K562 (cell line): Measurements from ENCODE around the gene TNIK. TPM values are rescaled to one million over a fixed set of nuclear protein-coding genes. Genes with fewer than 3 reads are reported as not detected.
A peak's percentile ranks its signal among the peaks of the same experiment; 100 is the strongest.

Experiments used
- ATF1 ChIP-seq, 2 experiments: fragments of 450-650 bp in 1 of 2; IDR thresholded peaks; 2 replicates each; pipeline ENCODE4 v1.6.1; 2016; ENCODE audit warnings: missing compliant biosample characterization in 1 of 2, missing genetic modification characterization in 1 of 2
- CHD1 ChIP-seq: fragments of 200-600 bp; sonication (generic); IDR thresholded peaks from one replicate; pipeline ENCODE4 v1.6.1; 2012; ENCODE audit warnings: mild to moderate bottlenecking, moderate library complexity, low read length, inconsistent platforms
- DDX20 ChIP-seq: fragments of 450-650 bp; IDR thresholded peaks from 2 replicates; pipeline ENCODE4 v1.6.1; 2016; ENCODE audit warnings: missing genetic modification characterization, low read depth, mild to moderate bottlenecking, missing compliant biosample characterization, moderate library complexity
- ELF2 ChIP-seq: fragments of 250-450 bp; sonication (Bioruptor Pico); IDR thresholded peaks from 2 replicates; pipeline ENCODE4 v1.5.0; 2021; ENCODE audit warnings: mild to moderate bottlenecking
- FIP1L1 ChIP-seq: fragments of 200-400 bp; formaldehyde crosslinking; IDR thresholded peaks from 2 replicates; pipeline ENCODE4 v1.6.1; 2018; ENCODE audit warnings: mild to moderate bottlenecking, low read depth, low read length; ENCODE audit not compliant: poor library complexity, severe bottlenecking
- FOXA3 ChIP-seq, 2 experiments: fragments of 450-650 bp in 1 of 2; sonication (generic) in 1 of 2; formaldehyde crosslinking; IDR thresholded peaks in 1 of 2; conservative IDR thresholded peaks in 1 of 2; 2 replicates each; pipeline versions ENCODE4 v1.4.0 to v1.8.0; 2020 to 2022; ENCODE audit warnings: mild to moderate bottlenecking in 2 of 2, missing genetic modification reagents in 1 of 2
- HEY1 ChIP-seq: fragments of 250-450 bp; sonication (Bioruptor Pico); IDR thresholded peaks from 2 replicates; pipeline ENCODE4 v1.5.0; 2020; ENCODE audit warnings: mild to moderate bottlenecking, moderate library complexity, borderline replicate concordance
- HOXB6 ChIP-seq: fragments of 250-450 bp; sonication (Bioruptor Pico); IDR thresholded peaks from 2 replicates; pipeline ENCODE4 v1.5.1; 2022; ENCODE audit warnings: mild to moderate bottlenecking, borderline replicate concordance
- KDM1A ChIP-seq, 2 experiments: fragments of 450-650 bp; IDR thresholded peaks; 2 replicates each; pipeline ENCODE4 v1.6.1; 2016; ENCODE audit warnings: mild to moderate bottlenecking in 2 of 2
- KDM4B ChIP-seq, 2 experiments: fragments of 450-650 bp in 1 of 2; sonication (generic) in 1 of 2; IDR thresholded peaks; 2 replicates each; pipeline ENCODE4 v1.6.1; 2016 to 2017; ENCODE audit warnings: borderline replicate concordance in 2 of 2, antibody characterized with exemption in 1 of 2, low read depth in 1 of 2, mild to moderate bottlenecking in 1 of 2
- LCOR ChIP-seq: sonication (generic); formaldehyde crosslinking; IDR thresholded peaks from 2 replicates; pipeline ENCODE4 v1.8.0; 2022; ENCODE audit warnings: mild to moderate bottlenecking, missing genetic modification reagents
- MYNN ChIP-seq, 2 experiments: sonication (generic); formaldehyde crosslinking in 1 of 2; IDR thresholded peaks; 2 replicates each; pipeline versions ENCODE4 v1.5.0 to v1.6.1; 2016 to 2020; ENCODE audit warnings: antibody characterized with exemption in 1 of 2, missing genetic modification reagents in 1 of 2
- NBN ChIP-seq: fragments of 450-650 bp; IDR thresholded peaks from 2 replicates; pipeline ENCODE4 v1.6.1; 2016; ENCODE audit warnings: low read depth, mild to moderate bottlenecking
- NR4A1 ChIP-seq, 2 experiments: fragments of 250-450 bp in 1 of 2; fragments of 450-650 bp in 1 of 2; sonication (Bioruptor Pico) in 1 of 2; IDR thresholded peaks; 2 replicates each; pipeline versions ENCODE4 v1.4.0 to v1.6.1; 2016 to 2020; ENCODE audit warnings: mild to moderate bottlenecking in 2 of 2, missing compliant biosample characterization in 1 of 2, missing genetic modification characterization in 1 of 2, moderate library complexity in 1 of 2
- PHF8 ChIP-seq: fragments of 200-600 bp; sonication (generic); IDR thresholded peaks from 2 replicates; pipeline ENCODE4 v1.6.1; 2012; ENCODE audit warnings: mixed run types, mild to moderate bottlenecking, inconsistent platforms, low read length, moderate library complexity, borderline replicate concordance
- SMAD3 ChIP-seq: fragments of 450-650 bp; formaldehyde crosslinking; conservative IDR thresholded peaks from 2 replicates; pipeline ENCODE4 v1.4.0; 2020; ENCODE audit warnings: mild to moderate bottlenecking
- TAF9B ChIP-seq: fragments of 450-650 bp; IDR thresholded peaks from 2 replicates; pipeline ENCODE4 v1.6.1; 2018; ENCODE audit warnings: mild to moderate bottlenecking; ENCODE audit not compliant: partially characterized antibody
- TRIM24 ChIP-seq, 2 experiments: fragments of 450-650 bp; IDR thresholded peaks; 2 replicates each; pipeline ENCODE4 v1.6.1; 2016
- ZBTB1 ChIP-seq: sonication (generic); formaldehyde crosslinking; IDR thresholded peaks from 2 replicates; pipeline ENCODE4 v1.8.1; 2023; ENCODE audit warnings: missing genetic modification reagents, low read depth, mild to moderate bottlenecking, borderline replicate concordance
- ZNF263 ChIP-seq: sonication (generic); formaldehyde crosslinking; IDR thresholded peaks from 2 replicates; pipeline ENCODE4 v1.8.0; 2022; ENCODE audit warnings: mild to moderate bottlenecking, missing genetic modification reagents, borderline replicate concordance
- ZNF551 ChIP-seq: fragments of 250-450 bp; sonication (Bioruptor Pico); IDR thresholded peaks from 2 replicates; pipeline ENCODE4 v1.5.0; 2021; ENCODE audit warnings: mild to moderate bottlenecking, moderate library complexity
- polyA plus RNA-seq, 8 experiments: library from polyadenylated mRNA; depleted of rRNA in 4 of 8; stranded (reverse) in 5 of 8; unstranded in 3 of 8; fragments of >200 nt; fragmentation: Nextera tagmentation in 2 of 8; fragmentation: Illumina TruSeq in 1 of 8; extraction: Ambion mirVana in 2 of 8; extraction: Trizol in 1 of 8; gene quantifications; 2 replicates each; pipeline versions ENCODE4 v1.2.1 to v1.2.3, GENCODE V29; 2011 to 2014; ENCODE audit warnings: inconsistent platforms in 1 of 8, missing spikeins in 1 of 8
- total RNA-seq, 7 experiments: library from RNA; depleted of rRNA in 6 of 7; stranded (reverse); fragments of >200 nt in 6 of 7; fragmentation: Illumina TruSeq in 2 of 7; extraction: Trizol in 2 of 7; gene quantifications; 2 replicates each; pipeline versions ENCODE4 v1.2.1 to v1.2.3, GENCODE V29; 2011 to 2021; ENCODE audit warnings: low replicate concordance in 1 of 7
- TF ChIP-seq, protein P1 (sequence below): fragments of 450-650 bp; IDR thresholded peaks from 2 replicates; pipeline ENCODE4 v1.6.1; 2016
- TF ChIP-seq, protein P2 (sequence below): sonication (generic); formaldehyde crosslinking; IDR thresholded peaks from 2 replicates; pipeline ENCODE4 v1.8.0; 2022; ENCODE audit warnings: mild to moderate bottlenecking, missing genetic modification reagents
- TF ChIP-seq, protein P3 (sequence below): fragments of 250-450 bp; sonication (Bioruptor Pico); IDR thresholded peaks from 2 replicates; pipeline ENCODE4 v1.5.0; 2020; ENCODE audit warnings: mild to moderate bottlenecking

Gene TNIK
- total and polyA plus RNA-seq, 9 of the 15 experiments (the other 6 are each of a cell fraction or from before 2014, with no cell fraction given) = 6.6 to 39.0 (median 24.7) TPM

DNA sequence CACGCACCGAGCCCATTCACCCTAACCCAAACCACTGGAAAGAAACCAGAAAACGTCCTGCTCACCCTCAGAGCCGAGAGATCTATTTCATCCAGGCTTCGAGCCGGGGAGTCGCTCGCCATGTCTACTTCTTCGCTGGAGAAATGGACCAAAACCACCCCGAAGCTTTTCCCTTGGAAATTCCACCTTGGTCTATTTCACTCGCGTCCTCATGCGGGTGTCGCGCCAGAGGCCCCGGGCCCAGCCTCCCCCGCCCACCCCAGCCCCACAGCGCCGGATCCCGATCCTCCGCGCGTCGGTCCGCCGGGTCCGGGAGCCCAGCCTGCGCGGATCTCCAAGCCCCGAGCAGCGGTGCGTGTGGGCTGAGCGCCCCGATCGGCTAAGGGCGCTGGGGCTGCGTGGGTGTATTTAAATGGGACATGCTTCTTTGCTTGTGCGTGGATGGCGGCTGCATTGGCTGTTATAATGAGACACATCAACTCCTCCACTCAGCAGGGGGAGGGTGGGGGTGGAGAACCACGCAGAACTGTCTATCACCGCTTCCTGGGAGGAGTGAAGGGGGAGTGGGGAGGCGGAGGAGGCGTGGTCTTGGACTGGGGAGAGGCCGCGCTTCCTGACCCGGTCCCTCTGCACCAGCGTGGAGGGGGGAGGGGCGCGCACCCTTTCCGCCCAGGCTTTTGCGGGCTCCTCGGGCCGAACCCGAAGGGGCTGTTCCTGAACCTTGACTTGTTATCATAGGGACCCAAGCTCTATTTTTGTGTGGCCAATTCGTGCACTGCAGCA, at the start of gene TNIK (continued):
- TF ChIP-seq, protein P1, sequence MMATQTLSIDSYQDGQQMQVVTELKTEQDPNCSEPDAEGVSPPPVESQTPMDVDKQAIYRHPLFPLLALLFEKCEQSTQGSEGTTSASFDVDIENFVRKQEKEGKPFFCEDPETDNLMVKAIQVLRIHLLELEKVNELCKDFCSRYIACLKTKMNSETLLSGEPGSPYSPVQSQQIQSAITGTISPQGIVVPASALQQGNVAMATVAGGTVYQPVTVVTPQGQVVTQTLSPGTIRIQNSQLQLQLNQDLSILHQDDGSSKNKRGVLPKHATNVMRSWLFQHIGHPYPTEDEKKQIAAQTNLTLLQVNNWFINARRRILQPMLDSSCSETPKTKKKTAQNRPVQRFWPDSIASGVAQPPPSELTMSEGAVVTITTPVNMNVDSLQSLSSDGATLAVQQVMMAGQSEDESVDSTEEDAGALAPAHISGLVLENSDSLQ = peak; percentile 97
- TF ChIP-seq TAF9B (peak; percentile 54), CHD1 (no peak), KDM1A (IDR thresholded peaks at IDR 0.05) (peak in 1 of 2 experiments; percentile 55; a peak in 1 of 4 replicates), ATF1 (CRISPR knock-in tag; IDR thresholded peaks at IDR 0.05) (no peak), ATF1 (tag; IDR thresholded peaks at IDR 0.05) (peak; percentile 75), DDX20 (no peak), SMAD3 (CRISPR knock-in tag) (no peak), MYNN (IDR thresholded peaks at IDR 0.05) (no peak; the same call in 1 of the 2 replicates), MYNN (CRISPR knock-in tag; IDR thresholded peaks at IDR 0.05) (no peak), ELF2 (CRISPR knock-in tag) (no peak), ZNF551 (CRISPR knock-in tag) (no peak), HOXB6 (CRISPR knock-in tag) (no peak), HEY1 (CRISPR knock-in tag) (no peak), ZBTB1 (CRISPR knock-in tag) (no peak), NR4A1 (CRISPR knock-in tag; IDR thresholded peaks at IDR 0.05) (no peak), NR4A1 (tag; IDR thresholded peaks at IDR 0.05) (no peak), FOXA3 (CRISPR knock-in tag; conservative IDR thresholded peaks at IDR 0.05 in 1 of 2, IDR thresholded peaks at IDR 0.05 in 1 of 2) (peak in 1 of 2 experiments; percentile 40; a peak in 1 of 4 replicates), TRIM24 (IDR thresholded peaks at IDR 0.05) (peak in 1 of 2 experiments; percentile 52; a peak in 2 of 4 replicates), KDM4B (IDR thresholded peaks at IDR 0.05; ENCODE audit: borderline replicate concordance in 2 of 2, low read depth in 1 of 2) (0 out of 4 replicates have a peak, but pooled peaks of 1 of the 2 experiments have one; percentile 26), FIP1L1 (peak; percentile 13), ZNF263 (CRISPR knock-in tag) (peak; percentile 90), LCOR (CRISPR knock-in tag) (0 out of 2 replicates have a peak, but pooled peaks have one; percentile 58), PHF8 (peak; percentile 75), NBN (peak; percentile 64; the same call in 1 of the 2 replicates)
- TF ChIP-seq, protein P2, sequence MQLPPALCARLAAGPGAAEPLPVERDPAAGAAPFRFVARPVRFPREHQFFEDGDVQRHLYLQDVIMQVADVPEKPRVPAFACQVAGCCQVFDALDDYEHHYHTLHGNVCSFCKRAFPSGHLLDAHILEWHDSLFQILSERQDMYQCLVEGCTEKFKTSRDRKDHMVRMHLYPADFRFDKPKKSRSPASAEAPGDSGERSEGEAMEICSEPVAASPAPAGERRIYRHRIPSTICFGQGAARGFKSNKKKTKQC (CRISPR knock-in tag) = no peak; the same call in 1 of the 2 replicates
- TF ChIP-seq, protein P3, sequence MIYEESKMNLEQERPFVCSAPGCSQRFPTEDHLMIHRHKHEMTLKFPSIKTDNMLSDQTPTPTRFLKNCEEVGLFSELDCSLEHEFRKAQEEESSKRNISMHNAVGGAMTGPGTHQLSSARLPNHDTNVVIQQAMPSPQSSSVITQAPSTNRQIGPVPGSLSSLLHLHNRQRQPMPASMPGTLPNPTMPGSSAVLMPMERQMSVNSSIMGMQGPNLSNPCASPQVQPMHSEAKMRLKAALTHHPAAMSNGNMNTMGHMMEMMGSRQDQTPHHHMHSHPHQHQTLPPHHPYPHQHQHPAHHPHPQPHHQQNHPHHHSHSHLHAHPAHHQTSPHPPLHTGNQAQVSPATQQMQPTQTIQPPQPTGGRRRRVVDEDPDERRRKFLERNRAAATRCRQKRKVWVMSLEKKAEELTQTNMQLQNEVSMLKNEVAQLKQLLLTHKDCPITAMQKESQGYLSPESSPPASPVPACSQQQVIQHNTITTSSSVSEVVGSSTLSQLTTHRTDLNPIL (CRISPR knock-in tag) = no peak
